DMS 273 (cell line): ENCODE measurements around the gene CYSRT1.
A peak's percentile ranks its signal among the peaks of the same experiment; 100 is the strongest.

Experiments
- DNase-seq: peaks from one replicate; lab custom pipeline; 2025; ENCODE audit not compliant: unreplicated experiment; lab: John Stamatoyannopoulos, UW

The CYSRT1 gene

DNA sequence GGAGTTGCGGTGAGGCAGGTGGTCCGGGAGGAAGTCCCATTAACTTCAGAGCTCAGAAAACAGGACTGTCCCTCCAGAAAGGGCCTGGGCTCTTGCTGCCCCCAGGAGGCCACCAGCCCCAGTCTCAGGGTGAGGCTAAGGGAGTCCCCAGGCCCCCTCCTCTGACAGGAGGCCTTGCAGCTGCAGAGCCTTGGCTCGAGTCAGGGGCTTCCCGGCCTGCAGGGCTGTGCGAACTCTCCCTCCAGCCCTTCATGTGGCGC is 22.9 kb downstream of the CYSRT1 start:
- DNase-seq = no peak

DNA sequence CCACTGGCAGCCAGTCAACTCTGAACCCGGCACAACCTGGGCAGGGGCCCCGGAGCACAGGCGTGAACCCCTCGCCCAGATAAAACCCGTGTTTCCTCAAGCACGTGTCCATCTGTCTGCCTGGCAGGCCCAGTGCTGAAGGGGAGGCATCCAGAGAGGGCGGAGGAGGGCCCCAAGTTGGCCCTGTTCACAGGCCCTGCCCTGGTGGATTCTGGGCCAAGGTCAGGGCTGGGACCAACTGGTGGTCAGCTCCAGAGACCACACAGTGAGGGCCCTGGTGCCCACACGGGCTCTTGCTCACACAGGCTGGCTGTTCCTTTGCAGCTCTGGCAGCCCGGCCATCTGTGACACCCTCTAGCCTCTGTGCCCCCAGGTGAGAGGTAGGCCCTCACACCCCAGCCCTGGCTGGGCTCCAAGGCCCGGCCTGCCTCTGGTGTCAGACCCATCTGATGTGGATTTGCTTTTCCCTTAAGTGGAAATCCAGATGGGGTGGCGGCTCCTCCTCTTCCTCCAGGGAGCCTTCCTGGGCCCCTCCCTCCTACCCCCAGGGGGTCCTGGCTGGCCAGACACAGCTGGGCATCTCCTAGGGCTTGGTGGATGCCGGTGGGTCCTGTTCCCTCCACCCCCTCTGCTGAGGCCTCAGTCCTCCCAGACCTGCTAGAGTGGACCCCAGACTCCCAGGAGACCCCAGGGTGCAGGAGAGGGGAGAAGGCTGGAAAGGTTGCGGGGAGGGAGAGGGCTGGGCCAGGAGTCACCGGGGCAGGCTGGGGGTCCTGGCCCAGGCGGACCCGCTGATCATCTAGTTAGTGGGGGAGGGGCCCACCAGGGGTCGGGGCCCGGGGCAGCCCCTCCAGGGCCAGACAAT is 25.6 kb downstream of the CYSRT1 start:
- peak; percentile 71 for DNase-seq

DNA sequence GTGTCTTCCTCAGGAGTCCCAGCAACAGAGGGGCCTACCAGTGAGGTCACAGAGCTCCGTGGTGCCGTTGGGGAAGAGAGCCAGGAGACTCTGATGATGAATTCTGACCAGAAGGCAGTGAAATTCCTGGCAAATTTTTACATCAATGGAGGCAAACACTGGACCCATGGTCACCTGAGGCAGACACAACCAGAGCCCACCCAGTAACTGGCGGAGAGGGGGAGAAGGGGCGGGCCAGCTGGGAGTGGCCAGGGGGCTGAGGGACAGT is 26.2 kb downstream of the CYSRT1 start, which contains the start of gene STPG3:
Gene STPG3 (plus strand): TSS at position 93 of the 268 bp plus-strand sequence. CDS start 1 bp downstream, at position 94.
- no peak for DNase-seq

DNA sequence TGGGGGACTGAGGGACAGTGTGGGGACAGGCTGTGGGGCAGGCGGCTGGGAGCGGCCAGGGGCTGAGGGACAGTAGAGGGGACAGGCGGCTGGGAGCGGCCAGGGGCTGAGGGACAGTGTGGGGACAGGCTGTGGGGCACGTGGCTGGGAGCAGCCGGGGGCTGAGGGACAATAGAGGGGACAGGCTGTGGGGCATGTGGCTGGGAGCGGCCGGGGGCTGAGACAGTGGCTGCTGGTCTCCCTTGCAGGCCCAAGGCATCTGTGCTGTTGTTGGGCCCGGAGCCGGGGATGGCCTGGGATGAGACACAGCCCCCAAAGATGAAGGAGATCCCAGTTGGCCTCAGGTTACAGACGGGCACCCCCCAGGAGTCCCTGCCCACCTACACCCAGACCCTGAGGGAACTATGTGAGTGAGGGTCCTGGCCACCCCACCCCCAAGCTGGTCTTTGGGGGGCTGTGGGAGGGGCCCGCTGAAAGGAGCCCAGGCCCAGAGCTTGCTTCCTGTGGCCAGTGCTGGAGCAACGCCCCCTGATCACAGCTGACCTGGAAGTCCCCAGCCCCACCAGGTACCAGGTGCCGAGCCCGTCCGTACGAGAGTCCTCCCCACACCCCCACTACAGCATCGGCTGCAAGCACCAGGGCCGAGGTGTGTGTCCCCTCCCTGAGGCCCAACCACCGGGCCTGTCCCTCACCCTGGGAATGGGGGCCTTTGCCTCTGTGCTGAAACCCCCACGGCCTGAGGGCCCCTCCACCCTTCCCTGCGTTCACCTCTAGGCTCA is 26.7 kb downstream of the CYSRT1 start:
- DNase-seq = no peak

DNA sequence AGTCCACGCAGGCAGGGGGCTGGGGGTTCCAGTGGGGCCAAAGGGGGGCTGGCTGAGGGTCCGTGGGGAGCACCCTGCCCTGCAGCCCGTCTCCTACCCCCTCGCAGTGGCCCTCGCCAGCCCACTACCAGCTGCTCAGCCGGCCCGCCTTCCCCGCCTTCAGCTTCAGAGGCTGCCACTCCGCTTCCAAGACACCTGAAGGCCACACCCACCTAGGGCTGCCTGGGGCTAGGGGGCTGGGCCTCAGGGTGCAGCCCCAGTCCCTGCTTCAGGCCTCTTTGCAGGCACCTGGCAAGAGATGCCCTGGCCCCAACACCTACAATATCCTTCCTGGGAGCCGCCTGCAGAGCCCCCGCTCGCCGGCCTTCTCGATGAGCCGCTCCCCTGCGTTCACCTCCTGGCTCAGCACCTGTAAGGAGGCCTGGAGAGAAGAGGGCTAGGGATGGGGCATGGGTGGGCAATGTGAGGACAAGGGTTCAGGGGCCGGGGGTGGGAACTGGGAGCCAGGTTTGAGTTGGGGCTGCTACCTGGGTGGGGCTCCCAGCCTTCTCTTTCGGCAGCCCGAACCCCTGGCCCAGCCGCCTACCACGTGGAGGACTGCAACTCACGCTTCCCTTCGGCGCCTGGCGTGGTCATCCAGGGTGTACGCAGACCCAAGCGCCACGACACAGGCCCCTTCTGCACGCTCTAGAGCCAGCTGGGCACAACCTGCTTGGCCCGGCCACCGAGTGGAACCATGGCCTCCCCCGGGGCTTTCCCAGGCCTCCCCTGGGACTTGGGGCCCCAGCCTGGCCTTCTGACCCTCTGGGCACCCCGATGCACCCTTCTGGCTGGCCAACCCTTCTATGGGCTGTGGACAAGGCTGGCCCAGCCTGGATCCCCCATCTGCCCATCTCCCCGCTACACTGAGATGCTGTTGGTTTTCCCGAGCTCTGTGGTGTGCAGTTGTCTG is 27.9 kb downstream of the CYSRT1 start:
- peak; percentile 39 for DNase-seq

DNA sequence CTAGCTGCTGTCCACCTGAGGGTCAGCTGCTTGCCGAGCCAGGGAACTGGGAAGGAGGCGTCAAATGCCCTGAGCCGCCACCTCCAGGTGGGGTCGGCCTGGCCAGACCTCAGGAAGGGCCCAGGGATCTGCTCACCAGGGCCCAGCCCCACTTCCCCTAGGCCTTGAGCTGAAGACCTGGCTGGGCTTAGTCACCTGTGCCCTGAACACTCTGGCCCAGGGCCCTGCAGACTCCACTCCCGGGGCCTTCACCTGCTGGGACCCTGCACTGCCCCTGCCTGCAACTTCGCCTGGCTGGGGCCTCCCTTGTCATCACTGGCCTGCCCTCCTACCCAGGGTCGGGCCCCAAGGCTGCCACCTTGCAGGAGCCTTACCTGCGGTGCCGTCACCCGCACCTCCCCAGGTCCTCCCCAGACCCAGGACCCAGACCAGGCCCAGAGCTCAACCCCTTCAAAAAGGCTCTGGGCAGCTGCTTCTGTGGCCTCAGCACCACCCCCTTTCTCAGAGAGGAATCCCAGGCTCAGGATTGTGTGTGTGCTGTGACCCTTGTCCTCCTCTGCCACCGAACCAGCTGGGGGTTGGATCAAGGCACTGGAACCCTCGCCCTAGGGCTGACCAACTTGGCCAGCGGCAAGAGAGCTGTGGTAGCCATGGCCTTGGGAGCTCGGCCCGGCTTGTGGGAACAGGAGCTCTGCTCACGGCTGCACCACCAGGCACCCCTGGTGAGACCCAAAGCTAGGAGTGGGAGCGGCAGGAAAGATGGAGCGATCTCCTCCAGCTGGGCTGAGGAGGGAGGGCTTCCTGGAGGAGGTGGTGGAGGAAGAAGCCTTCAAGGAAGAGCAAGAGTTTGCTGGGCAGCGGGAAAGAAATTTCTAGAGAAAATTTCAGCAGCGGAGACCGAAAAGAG is 29.0 kb downstream of the CYSRT1 start:
- DNase-seq = no peak

DNA sequence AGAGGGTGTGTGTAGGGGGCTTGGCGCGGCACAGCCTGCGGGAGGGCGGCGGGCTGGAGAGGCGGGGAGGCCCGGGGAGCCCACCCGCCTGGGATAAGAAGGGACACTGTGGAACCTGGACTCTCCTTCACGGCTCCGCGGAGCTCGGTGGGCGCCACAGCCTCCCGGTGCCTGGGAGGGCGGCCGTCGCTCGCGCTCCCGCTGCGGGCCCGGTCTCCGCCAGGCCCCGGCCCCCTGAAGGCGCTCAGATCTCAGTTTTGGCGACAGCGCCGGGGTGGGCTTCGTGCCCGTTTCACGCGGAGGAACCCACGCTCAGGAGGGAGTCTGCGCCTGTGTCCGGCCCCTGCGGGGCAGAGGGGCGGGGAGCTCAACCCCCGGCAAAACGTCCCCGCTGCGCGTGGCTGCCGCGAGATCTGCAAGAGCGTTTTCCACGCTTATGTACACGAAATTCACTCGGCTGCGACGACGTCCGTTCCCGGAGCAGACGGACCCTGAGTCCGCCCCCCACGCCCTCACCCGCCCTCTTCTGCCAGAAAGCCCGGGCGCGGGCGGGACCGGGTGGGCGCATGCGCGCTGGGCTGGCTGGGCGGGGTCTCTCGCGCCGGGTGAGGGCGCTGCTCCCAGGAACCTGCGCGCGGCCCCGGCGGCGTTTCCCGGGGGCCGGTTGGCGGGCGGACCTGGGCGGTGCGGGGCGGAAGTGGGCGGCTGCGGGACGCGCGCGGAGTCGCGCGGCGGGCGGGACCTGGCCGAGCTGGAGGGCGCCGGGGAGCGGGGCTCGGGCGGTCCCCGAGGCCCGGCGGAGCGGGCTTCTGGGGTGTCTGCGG is 29.9 kb downstream of the CYSRT1 start, which contains the start of gene NELFB:
Gene NELFB (plus strand): TSS at position 704 of the 824 bp plus-strand sequence.
- peak; percentile 95 for DNase-seq

DNA sequence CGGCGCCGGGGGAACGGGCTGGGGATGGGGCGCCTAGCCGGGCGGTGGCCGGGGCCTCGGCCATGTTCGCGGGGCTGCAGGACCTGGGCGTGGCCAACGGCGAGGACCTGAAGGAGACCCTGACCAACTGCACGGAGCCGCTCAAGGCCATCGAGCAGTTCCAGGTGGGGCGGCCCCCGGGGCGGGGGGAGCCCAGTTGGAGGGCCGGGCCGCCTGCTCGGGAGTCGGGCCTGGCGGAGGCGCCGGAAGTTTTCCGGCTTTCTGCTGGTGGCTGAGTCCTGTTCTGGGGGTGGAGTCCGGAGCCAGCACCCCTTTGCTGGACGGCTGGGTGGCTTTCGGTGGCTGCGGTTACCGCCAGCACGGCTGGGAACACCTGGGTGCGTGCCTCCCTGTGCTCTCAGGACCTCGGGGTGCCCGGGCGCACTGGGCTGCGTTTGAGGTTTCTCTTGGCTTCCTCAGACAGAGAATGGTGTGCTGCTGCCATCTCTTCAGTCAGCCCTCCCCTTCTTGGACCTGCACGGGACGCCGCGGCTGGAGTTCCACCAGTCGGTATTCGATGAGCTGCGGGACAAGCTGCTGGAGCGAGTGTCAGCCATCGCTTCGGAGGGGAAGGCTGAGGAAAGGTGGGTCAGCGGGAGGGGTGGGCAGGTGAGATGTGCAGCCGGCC is 30.6 kb downstream of the CYSRT1 start:
- DNase-seq = peak; percentile 74

DNA sequence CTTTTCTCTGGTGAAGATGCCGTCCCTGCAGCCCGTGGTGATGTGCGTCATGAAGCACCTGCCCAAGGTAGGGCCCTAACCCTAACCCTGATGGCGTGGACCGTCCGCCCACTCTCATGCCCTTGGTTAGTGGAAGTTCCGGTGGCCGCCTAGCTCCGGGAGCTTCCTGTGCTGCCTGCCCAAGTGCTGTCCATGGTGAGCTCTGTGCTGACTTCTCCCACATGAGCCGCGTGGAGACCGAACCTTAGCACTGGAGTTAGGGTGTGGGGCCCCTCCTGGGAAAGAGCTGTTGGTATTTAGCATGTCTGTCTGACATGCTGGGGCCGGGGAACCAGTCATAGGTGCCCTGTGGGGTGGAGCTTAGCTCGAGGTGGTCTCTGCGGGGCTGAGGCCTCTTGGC is 31.4 kb downstream of the CYSRT1 start:
- no peak for DNase-seq

DNA sequence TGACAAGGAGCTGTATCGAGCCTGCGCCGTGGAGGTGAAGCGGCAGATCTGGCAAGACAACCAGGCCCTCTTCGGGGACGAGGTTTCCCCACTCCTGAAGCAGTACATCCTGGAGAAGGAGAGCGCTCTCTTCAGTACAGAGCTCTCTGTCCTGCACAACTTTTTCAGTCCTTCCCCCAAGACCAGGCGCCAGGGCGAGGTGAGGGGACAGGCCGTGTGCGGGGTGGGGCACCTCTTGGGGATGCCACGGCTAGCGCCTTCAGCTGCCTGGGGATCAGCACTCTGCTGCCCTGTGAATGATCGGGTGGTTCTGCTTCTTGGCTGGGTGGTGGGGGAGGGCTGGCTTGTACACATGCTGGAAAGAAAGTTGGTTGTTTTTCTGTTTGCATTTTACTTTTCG is 31.9 kb downstream of the CYSRT1 start:
- DNase-seq = no peak

DNA sequence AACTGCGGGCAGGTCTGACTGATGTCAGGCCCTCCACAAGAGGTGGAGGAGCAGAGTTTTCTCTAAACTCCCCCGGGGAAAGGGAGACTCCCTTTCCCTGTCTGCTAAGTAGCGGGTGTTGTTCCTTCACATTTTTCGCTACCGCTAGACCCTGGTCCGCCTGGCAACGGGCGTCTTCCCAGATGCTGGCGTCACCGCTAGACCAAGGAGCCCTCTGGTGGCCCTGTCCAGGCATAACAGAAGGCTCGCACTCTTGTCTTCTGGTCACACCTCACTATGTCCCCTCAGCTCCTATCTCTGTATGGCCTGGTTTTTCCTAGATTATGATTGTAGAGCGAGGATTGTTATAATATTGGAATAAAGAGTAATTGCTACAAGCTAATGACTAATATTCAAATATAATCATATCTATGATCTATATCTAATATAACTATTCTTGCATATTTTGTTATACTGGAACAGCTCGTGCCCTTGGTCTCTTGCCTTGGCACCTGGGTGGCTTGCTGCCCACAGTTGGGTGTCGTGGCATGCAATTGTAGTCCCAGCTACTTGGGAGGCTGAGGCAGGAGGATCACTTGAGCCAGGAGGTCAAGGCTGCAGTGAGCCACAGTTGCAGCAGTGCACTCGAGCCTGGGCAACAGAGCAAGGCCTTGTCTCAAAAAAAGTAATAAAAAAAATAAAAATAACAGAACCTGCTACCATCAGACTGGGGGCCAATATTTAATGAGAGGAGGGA is 37.4 kb downstream of the CYSRT1 start:
- DNase-seq = peak; percentile 67

DNA sequence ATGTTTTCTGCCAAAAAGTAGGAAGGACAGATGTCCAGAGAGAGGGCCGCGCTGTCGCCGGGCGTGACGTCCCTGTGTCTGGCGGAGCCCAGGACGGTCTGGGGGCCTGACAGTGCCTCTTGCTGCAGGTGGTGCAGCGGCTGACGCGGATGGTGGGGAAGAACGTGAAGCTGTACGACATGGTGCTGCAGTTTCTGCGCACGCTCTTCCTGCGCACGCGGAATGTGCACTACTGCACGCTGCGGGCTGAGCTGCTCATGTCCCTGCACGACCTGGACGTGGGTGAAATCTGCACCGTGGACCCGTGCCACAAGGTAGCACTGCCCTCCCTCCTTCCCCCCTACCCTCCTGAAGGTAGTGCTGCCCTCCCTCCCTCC is 37.9 kb downstream of the CYSRT1 start:
- no peak for DNase-seq

DNA sequence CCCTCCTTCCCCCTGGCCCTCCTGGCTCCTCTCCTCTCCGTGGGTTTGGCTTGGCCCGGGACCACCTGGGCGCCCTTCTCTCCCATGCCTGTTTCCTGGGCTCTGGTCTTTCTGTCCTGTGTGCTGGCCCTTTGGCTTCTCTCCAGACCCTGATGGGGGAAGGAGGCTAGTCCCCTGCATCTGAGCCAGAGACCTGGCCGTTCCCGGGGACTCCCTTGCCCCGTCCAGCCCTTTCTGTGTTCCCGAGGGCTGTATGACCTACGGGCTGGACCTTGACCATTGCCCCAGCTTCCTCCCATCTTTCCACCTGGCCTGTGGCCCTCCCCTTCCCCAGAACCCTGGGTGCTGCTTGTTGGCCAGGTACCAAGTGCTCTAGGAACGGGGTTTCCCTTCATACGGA is 38.5 kb downstream of the CYSRT1 start:
- DNase-seq = no peak

DNA sequence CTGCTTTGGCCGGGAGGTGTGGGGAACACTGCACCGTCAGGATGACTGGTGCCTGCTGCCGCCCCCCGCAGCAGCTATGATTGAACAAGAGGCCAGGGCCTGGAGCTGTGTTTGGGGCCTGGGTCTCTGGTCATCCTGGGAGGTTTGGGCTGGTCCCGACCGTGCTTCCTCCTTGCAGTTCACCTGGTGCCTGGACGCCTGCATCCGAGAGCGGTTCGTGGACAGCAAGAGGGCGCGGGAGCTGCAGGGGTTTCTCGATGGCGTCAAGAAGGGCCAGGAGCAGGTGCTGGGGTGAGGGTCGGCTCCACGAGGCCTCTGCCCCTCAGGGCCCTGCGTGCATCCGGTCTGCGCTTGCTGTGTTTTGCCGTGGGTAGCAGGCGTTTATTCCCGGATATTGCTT is 39.1 kb downstream of the CYSRT1 start:
- no peak for DNase-seq

DNA sequence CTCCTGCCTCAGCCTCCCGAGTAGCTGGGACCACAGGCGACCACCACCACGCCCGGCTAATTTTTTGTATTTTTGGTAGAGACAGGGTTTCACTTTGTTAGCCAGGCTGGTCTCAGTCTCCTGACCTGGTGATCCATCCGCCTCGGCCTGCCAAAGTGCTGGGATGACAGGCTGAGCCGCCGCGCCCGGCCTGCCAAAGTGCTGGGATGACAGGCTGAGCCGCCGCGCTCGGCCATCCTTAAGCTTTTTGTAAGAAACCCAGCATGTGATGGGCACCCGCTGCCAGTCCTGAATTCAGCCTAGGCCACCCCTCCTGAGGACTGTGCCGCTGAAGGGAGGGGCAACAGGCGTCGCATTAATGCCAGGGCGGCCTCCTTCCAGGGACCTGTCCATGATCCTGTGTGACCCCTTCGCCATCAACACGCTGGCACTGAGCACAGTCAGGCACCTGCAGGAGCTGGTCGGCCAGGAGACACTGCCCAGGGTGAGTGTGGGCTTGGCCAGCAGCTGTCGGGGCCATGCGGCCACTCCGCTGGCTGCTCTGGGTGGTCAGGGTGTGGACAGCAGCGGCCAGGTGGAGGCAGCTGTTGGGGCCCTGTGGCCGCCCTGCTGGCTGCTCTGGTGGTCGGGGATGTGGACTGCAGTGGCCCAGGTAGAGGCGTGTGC is 40.7 kb downstream of the CYSRT1 start:
- DNase-seq = no peak

DNA sequence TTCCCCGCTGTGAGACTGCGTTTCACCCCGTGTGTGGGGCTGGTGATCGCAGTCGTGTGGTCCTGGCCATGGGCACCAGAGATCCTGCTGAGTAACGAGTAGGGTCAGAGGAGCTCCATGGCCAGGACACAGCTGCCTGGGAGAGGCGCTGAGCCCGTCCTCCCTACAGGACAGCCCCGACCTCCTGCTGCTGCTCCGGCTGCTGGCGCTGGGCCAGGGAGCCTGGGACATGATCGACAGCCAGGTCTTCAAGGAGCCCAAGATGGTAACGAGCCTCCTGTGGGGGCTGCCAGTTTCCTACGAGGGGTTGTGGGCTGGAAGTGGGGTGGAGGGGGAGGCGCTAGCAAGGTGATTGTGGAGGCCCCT is 41.2 kb downstream of the CYSRT1 start:
- no peak for DNase-seq

DNA sequence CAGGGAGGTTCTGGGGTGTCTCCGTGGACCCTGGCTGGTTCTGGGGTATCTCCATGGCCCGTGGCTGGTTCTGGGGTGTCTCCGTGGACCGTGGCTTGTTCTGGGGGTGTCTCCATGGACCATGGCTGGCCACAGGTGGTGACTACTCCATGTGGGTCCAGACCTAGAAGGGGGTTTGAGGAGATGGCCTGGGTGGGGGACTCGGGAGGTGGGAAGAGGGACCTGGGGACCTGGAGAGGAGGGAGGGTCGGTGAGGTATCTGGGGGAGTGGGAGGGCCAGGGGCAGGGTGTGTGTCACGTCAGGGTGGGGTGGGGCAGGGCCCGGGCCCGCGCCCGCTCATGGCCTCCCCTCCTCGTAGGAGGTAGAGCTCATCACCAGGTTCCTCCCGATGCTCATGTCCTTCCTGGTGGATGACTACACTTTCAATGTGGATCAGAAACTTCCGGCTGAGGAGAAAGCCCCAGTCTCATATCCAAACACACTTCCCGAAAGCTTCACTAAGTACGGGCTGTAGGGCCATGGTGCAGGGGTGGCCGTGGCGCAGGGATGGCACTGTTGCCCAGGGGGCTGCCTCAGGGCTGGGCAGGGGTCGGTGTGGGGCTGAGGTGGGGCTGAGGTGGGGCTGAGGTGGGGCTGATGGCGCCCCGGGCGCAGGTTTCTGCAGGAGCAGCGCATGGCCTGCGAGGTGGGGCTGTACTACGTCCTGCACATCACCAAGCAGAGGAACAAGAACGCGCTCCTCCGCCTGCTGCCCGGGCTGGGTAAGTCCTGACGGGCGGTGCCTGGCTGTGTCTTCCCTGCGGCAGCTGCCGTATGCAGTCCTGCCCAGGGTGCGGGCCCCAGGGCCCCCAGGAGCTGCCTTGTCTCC is 41.8 kb downstream of the CYSRT1 start:
- no peak for DNase-seq
